Panc1 (cell line): Measurements from ENCODE around the gene PKIB. TPM values are rescaled to one million over a fixed set of nuclear protein-coding genes. Genes with fewer than 3 reads are reported as not detected.

Experiments
- ATAC-seq: fragments of 200-7000 bp; cut with Tn5 transposase; 2 replicates; pipeline ENCODE4 v1.9.1; 2020; ENCODE audit warnings: mild to moderate bottlenecking, moderate library complexity
- BruUV-seq: library from RNA; stranded (reverse); fragments of 400-500 nt; replicated peaks from 2 replicates; lab custom pipeline; 2021; lab: Mats Ljungman, UMichigan
- CTCF ChIA-PET: fragments of 300-600 bp; sonication (Branson Sonifier 250); formaldehyde crosslinking; loops from one replicate; lab custom pipeline; 2022; ENCODE audit warnings: antibody characterized with exemption; lab: Charles Lee
- POLR2A ChIA-PET: fragments of 300-600 bp; sonication (Branson Sonifier 250); formaldehyde crosslinking; loops from one replicate; lab custom pipeline; 2022; ENCODE audit warnings: antibody characterized with exemption; lab: Charles Lee
- DNase-seq: peaks from one replicate; pipeline ENCODE4 v3.0.0-alpha.2; 2010; ENCODE audit warnings: low read depth, low spot score
- H3K27ac ChIP-seq: 2 replicates; pipeline ENCODE4 v1.5.1; 2011; ENCODE audit warnings: mild to moderate bottlenecking, low read length, inconsistent platforms
- H3K27me3 ChIP-seq: fragments of 200-500 bp; sonication (Bioruptor generic); 2 replicates; pipeline ENCODE4 v1.6.0; 2014; ENCODE audit warnings: low read length, inconsistent platforms; ENCODE audit not compliant: control insufficient read depth, insufficient read depth
- H3K36me3 ChIP-seq: fragments of 200-500 bp; sonication (Bioruptor generic); 2 replicates; pipeline ENCODE4 v1.5.1; 2014; ENCODE audit warnings: inconsistent platforms, mild to moderate bottlenecking, low read length, moderate library complexity; ENCODE audit not compliant: control insufficient read depth, insufficient read depth
- H3K4me1 ChIP-seq: 2 replicates; pipeline ENCODE4 v1.5.1; 2011; ENCODE audit warnings: inconsistent platforms, mild to moderate bottlenecking, low read length, moderate library complexity; ENCODE audit not compliant: control insufficient read depth, insufficient read depth
- H3K4me3 ChIP-seq, 2 experiments: 2 replicates each; pipeline ENCODE4 v1.5.1; 2011 to 2012; ENCODE audit warnings: low read depth in 2 of 2, low read length in 2 of 2, mild to moderate bottlenecking in 2 of 2, inconsistent platforms in 1 of 2, moderate library complexity in 1 of 2
- H3K9me3 ChIP-seq: fragments of 200-500 bp; sonication (Bioruptor generic); 2 replicates; pipeline ENCODE4 v1.5.1; 2014; ENCODE audit warnings: low read depth, mild to moderate bottlenecking, inconsistent platforms, low read length, moderate library complexity; ENCODE audit not compliant: control insufficient read depth, insufficient read depth
- CTCF ChIP-seq: fragments of 450-650 bp; IDR thresholded peaks from 2 replicates; pipeline ENCODE4 v1.5.1; 2017; ENCODE audit warnings: mild to moderate bottlenecking
- POLR2AphosphoS5 ChIP-seq: IDR thresholded peaks from 2 replicates; pipeline ENCODE4 v1.6.1; 2012; ENCODE audit warnings: mild to moderate bottlenecking, low read depth, low read length, moderate library complexity
- REST ChIP-seq, 2 experiments: IDR thresholded peaks; 2 replicates each; pipeline ENCODE4 v1.6.1; 2011 to 2012; ENCODE audit warnings: low read depth in 2 of 2, control low read depth in 1 of 2, low read length in 1 of 2, mild to moderate bottlenecking in 1 of 2, moderate library complexity in 1 of 2; ENCODE audit not compliant: insufficient read depth in 1 of 2
- SIN3A ChIP-seq: IDR thresholded peaks from 2 replicates; pipeline ENCODE4 v1.6.1; 2012; ENCODE audit warnings: low read depth, mild to moderate bottlenecking, low read length, moderate library complexity, borderline replicate concordance; ENCODE audit not compliant: insufficient read depth
- TCF7L2 ChIP-seq: IDR thresholded peaks from 2 replicates; pipeline ENCODE4 v1.6.1; 2011; ENCODE audit warnings: mild to moderate bottlenecking, low read depth, low read length, inconsistent platforms
- in situ Hi-C: cut with HindIII; loops from 2 replicates; pipeline ENCODE4 v1.10.0; 2016; ENCODE audit warnings: low sequenced_read_pairs, low pct_unique_long_range_greater_than_20kb
- intact Hi-C: fragments of 100-400 bp; cut with micrococcal nuclease; formaldehyde crosslinking; loops from one replicate; pipeline ENCODE4 v1.10.0; 2022; ENCODE audit not compliant: unreplicated experiment
- total RNA-seq: library from RNA; stranded (reverse); gene quantifications from one replicate; pipeline ENCODE4 v1.2.1, GENCODE V29; 2021; ENCODE audit not compliant: unreplicated experiment

PKIB gene
- total RNA-seq, 1 experiment from 2014 or later = 1.1 TPM

GRCh38 chr6:122758927-122759334 is 148.7 kb downstream of the PKIB start:
- DNase-seq = no peak

GRCh38 chr6:122760330-122760729 is 150.1 kb downstream of the PKIB start:
- Histone ChIP-seq H3K4me3 (no peak overlapping the region), H3K27ac (no peak overlapping the region), H3K36me3 (no peaks in the 10 kb centered on the region), H3K27me3 (no peaks in the 10 kb centered on the region), H3K9me3 (no peaks in the 10 kb centered on the region), H3K4me1 (no peaks in the 10 kb centered on the region)
- no peak for DNase-seq
- ChIA-PET CTCF (no interaction called here), POLR2A (no interaction called here)
- intact Hi-C loops (no loop called here), in situ Hi-C loops (no loop called here)
- ATAC-seq = no peak
- BruUV-seq = no TSS peak
- no peak for TF ChIP-seq REST (IDR thresholded peaks at IDR 0.05; ENCODE audit: insufficient read depth in 1 of 2, low read depth in 2 of 2, low read length in 1 of 2)
- TF ChIP-seq SIN3A = no peak
- no peak for TF ChIP-seq CTCF
- no peak for TF ChIP-seq POLR2AphosphoS5
- no peak for TF ChIP-seq TCF7L2

More at GRCh38 chr6:122758927-122759334, 148.7 kb downstream of the PKIB start:
- in situ Hi-C loops = no loop called here
- Histone ChIP-seq H3K9me3 (no peaks in the 10 kb centered on the region), H3K4me1 (no peaks in the 10 kb centered on the region), H3K36me3 (no peaks in the 10 kb centered on the region), H3K27ac (no peak overlapping the region), H3K4me3 (no peak overlapping the region), H3K27me3 (no peaks in the 10 kb centered on the region)
- no peak for TF ChIP-seq REST (IDR thresholded peaks at IDR 0.05; ENCODE audit: insufficient read depth in 1 of 2, low read depth in 2 of 2, low read length in 1 of 2)
- TF ChIP-seq CTCF = no peak
- no peak for TF ChIP-seq TCF7L2
- TF ChIP-seq POLR2AphosphoS5 = no peak
- TF ChIP-seq SIN3A = no peak
- POLR2A ChIA-PET = no interaction called here
- intact Hi-C loops = no loop called here
- ATAC-seq = no peak
- CTCF ChIA-PET = no interaction called here
- BruUV-seq = no TSS peak
